SH-SY5Y (cell line): ENCODE measurements around the gene IQCN.

ENCODE experiments used
- GATA2 ChIP-seq: IDR thresholded peaks from 2 replicates; pipeline ENCODE4 v1.6.1; 2011; ENCODE audit warnings: mild to moderate bottlenecking, low read depth, low read length
- GATA3 ChIP-seq: IDR thresholded peaks from 2 replicates; pipeline ENCODE4 v1.6.1; 2011; ENCODE audit warnings: low read depth, mild to moderate bottlenecking, low read length, moderate library complexity

GRCh38 chr19:18306888-18307260 is 32.6 kb upstream of the IQCN start:
- no peak for TF ChIP-seq GATA2
- TF ChIP-seq GATA3, result no peak
